Left ventricle myocardium inferior (tissue), 1 donor: ENCODE measurements around the gene ZNF536. TPM values are rescaled to one million over a fixed set of nuclear protein-coding genes. Genes with fewer than 3 reads are reported as not detected.

Source experiments
- DNase-seq: peaks from one replicate; pipeline ENCODE4 v3.0.0-alpha.2; 2020
- H3K27ac ChIP-seq: fragments of 200-600 bp; replicated peaks from 2 replicates; pipeline ENCODE4 v1.8.0; 2021
- H3K27me3 ChIP-seq: fragments of 200-600 bp; 2 replicates; pipeline ENCODE4 v1.8.0; 2021; ENCODE audit warnings: low read depth
- H3K36me3 ChIP-seq: fragments of 200-600 bp; 2 replicates; pipeline ENCODE4 v1.8.0; 2021
- H3K4me1 ChIP-seq: fragments of 200-600 bp; 2 replicates; pipeline ENCODE4 v1.8.0; 2021
- H3K4me3 ChIP-seq: fragments of 200-600 bp; 2 replicates; pipeline ENCODE4 v1.8.0; 2021; ENCODE audit warnings: mild to moderate bottlenecking, moderate library complexity
- H3K9me3 ChIP-seq: fragments of 200-600 bp; replicated peaks from 2 replicates; pipeline ENCODE4 v1.8.0; 2021
- intact Hi-C: fragments of 100-400 bp; cut with micrococcal nuclease; formaldehyde crosslinking; loops from one replicate; pipeline ENCODE4 v1.11.0; 2022
- total RNA-seq: library from RNA; stranded (reverse); fragmentation: NEBNext Ultra II Directional; extraction: Animal tissue kit (Norgen Biotek cat#: 25700); gene quantifications from one replicate; pipeline ENCODE4 v1.2.1, GENCODE V29; 2021
- TF ChIP-seq, protein P1 (sequence below): fragments of 200-600 bp; IDR thresholded peaks from 2 replicates; pipeline ENCODE4 v1.8.0; 2021; ENCODE audit warnings: antibody characterized with exemption, mild to moderate bottlenecking, borderline replicate concordance
- donor health status: DM: no; HTN: yes; CAD: no; lungs with severe emphysema.

Gene ZNF536
- total RNA-seq, 1 donor from 2014 or later = 4.0 TPM

- H3K36me3 ChIP-seq = no peaks in the 10 kb centered on the region
- intact Hi-C loops = no loop called here
- peaks cover 79% of the 10 kb centered on the region for H3K27me3 ChIP-seq
- H3K4me3 ChIP-seq = no peak overlapping the region
- H3K9me3 ChIP-seq = no peaks in the 10 kb centered on the region
- no peak overlapping the region for H3K27ac ChIP-seq
- peaks cover 7% of the 10 kb centered on the region for H3K4me1 ChIP-seq
- DNase-seq = no peak
- TF ChIP-seq, protein P1, sequence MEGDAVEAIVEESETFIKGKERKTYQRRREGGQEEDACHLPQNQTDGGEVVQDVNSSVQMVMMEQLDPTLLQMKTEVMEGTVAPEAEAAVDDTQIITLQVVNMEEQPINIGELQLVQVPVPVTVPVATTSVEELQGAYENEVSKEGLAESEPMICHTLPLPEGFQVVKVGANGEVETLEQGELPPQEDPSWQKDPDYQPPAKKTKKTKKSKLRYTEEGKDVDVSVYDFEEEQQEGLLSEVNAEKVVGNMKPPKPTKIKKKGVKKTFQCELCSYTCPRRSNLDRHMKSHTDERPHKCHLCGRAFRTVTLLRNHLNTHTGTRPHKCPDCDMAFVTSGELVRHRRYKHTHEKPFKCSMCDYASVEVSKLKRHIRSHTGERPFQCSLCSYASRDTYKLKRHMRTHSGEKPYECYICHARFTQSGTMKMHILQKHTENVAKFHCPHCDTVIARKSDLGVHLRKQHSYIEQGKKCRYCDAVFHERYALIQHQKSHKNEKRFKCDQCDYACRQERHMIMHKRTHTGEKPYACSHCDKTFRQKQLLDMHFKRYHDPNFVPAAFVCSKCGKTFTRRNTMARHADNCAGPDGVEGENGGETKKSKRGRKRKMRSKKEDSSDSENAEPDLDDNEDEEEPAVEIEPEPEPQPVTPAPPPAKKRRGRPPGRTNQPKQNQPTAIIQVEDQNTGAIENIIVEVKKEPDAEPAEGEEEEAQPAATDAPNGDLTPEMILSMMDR = no peak
Observed at GRCh38 chr19:30376826-30377425, 4.7 kb downstream of the ZNF536 start.

DNA sequence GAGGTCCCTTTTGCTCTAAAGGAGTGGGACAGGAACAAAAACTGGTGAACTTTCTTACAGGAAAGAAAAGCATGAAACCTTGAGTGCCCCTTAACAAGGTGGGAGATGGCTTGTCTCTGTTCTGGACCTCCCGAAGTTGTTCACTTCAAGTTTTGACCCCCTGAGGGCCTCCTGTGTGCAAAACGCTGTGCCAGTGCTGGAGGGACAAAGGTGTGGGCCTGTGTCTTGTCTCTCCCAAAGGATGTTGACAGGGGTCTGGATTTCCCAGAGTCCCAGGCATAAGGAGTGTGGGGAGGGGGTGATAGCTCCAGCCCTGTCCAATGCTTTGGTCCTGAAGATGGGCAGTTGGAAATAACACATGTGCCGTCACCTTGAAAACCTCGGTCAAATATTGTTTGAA lies 6.5 kb downstream of the ZNF536 start:
- Histone ChIP-seq H3K27me3 (peaks cover 61% of the 10 kb centered on the region), H3K36me3 (no peaks in the 10 kb centered on the region), H3K27ac (no peak overlapping the region), H3K4me1 (peaks cover 7% of the 10 kb centered on the region), H3K9me3 (no peaks in the 10 kb centered on the region), H3K4me3 (no peak overlapping the region)
- DNase-seq = no peak
- TF ChIP-seq, protein P1 = no peak
- intact Hi-C loops = no loop called here

- no peak for DNase-seq
- Histone ChIP-seq H3K27me3 (peaks cover 48% of the 10 kb centered on the region), H3K4me3 (no peak overlapping the region), H3K9me3 (no peaks in the 10 kb centered on the region), H3K4me1 (peaks cover 3% of the 10 kb centered on the region), H3K36me3 (no peaks in the 10 kb centered on the region), H3K27ac (no peak overlapping the region)
- TF ChIP-seq, protein P1 = no peak
- intact Hi-C loops = no loop called here
Observed at GRCh38 chr19:30379841-30380610, 7.8 kb downstream of the ZNF536 start.

DNA sequence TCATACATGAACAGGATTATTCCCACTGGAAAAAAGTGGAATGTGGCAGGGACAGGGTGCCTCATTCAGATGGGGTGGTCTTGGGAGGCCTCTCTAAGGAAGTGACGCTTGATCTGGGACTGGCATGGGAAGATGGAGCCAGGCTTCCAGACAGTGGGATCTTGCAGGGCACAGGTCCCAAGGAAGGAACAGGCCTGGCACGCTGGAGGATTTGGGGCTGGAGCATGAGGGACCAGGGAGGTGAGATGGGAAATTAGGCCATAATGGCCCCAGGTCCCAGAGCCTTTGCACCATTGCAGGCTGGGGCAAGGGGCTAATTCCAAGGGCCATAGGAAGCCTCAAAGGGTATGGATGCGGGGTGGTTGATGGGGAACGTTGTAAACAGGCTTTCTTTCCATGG lies 9.2 kb downstream of the ZNF536 start:
- Histone ChIP-seq H3K9me3 (no peaks in the 10 kb centered on the region), H3K4me1 (no peaks in the 10 kb centered on the region), H3K4me3 (no peak overlapping the region), H3K27ac (no peak overlapping the region), H3K27me3 (peaks cover 43% of the 10 kb centered on the region), H3K36me3 (no peaks in the 10 kb centered on the region)
- DNase-seq = no peak
- TF ChIP-seq, protein P1 = no peak
- intact Hi-C loops = no loop called here

- TF ChIP-seq, protein P1 = no peak
- intact Hi-C loops = no loop called here
- Histone ChIP-seq H3K4me3 (no peak overlapping the region), H3K36me3 (no peaks in the 10 kb centered on the region), H3K4me1 (peaks cover 19% of the 10 kb centered on the region), H3K27ac (no peak overlapping the region), H3K9me3 (no peaks in the 10 kb centered on the region), H3K27me3 (peaks cover 34% of the 10 kb centered on the region)
- no peak for DNase-seq
Observed at GRCh38 chr19:30385174-30385573, 13.0 kb downstream of the ZNF536 start.
